Stimulated activated CD4-positive, alpha-beta T cell treated with anti-CD3 and anti-CD28 coated beads, Interleukin-15, amount 100 ng/mL, for 48 hours (primary cell): ENCODE measurements around the gene ARID3A.

ENCODE experiments used
- DNase-seq, 2 donors: peaks; one replicate each; pipeline ENCODE4 v3.0.0-alpha.2; 2020; ENCODE audit warnings: low read depth in 2 of 2

ARID3A gene

GRCh38 chr19:911197-912033 is 14.4 kb upstream of the ARID3A start:
- no peak for DNase-seq

DNA sequence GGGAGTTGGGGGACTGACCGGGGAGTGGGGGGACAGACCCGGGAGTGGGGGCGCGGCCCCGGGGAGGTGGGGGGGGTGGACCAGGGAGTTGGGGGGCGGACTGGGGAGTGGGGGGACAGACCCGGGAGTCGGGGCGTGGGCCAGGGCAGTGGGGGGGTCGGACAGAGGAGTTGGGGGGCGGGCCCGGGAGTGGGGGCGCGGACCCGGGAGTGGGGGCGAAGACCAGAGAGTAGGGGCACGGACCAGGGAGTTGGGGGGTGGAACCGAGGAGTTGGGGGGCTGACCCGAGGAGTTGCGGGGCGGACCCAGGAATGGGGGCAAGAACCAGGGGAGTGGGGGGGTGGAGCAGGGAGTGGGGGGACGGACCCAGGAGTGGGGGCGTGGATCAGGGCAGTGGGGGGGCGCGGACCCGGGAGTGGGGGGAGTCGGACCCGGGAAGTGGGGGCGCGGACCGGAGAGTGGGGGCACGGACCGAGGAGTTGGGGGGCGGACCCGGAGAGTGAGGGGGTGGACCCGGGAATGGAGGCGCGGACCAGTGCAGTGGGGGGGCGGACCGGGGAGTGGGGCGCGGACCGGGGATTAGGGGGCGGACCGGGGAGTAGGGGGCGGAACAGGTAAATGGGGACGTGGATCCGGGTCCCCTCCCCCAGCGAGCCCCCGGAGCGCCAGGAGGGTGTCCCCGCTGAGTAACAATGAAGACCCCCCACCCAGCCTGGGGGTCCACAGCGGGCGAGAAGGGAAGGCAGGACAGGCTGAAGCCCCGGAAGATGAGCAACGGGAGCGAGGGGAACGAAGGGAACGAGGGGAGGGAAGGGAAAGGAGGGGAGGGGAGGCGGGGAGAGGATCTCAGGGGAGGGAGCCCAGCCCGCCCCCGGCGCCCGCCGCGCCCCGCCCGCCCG is 13.4 kb upstream of the ARID3A start:
- no peak for DNase-seq

DNA sequence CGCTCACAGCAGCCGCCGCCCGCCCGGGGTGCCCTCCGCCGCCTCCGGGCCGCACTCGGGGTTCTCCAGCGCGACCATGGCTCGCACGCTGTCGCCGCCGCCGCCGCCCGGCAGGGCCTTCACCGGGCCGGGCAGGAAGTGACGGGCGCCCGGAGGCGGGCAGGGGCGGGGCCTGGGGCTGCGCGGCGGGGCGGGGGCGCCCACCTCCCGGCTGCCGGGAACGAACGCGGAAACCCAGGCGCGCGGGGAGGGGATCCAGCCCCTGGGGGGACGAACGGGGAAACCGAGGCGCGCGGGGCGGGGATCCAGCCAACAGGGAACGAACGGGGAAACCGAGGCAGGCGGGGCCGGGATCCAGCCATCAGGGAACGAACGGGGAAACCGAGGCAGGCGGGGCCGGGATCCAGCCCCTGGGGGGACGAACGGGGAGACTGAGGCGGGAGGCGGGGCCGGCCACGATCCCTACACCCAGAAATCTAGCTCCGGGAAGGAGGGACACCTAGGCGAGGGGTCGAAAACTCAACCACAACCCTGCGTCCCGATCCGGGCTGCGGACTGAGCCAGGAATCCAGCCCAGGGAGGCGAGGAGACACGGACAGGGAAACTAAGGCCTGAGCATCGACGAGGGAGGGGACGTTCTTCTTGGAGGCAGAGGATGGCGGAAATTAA is 12.6 kb upstream of the ARID3A start, which contains the start of gene R3HDM4:
Gene R3HDM4 (minus strand): TSS at position 140 of the 669 bp plus-strand sequence. CDS start 62 bp downstream, at position 78.
- peak in 1 of 2 donors; percentile 82 for DNase-seq

DNA sequence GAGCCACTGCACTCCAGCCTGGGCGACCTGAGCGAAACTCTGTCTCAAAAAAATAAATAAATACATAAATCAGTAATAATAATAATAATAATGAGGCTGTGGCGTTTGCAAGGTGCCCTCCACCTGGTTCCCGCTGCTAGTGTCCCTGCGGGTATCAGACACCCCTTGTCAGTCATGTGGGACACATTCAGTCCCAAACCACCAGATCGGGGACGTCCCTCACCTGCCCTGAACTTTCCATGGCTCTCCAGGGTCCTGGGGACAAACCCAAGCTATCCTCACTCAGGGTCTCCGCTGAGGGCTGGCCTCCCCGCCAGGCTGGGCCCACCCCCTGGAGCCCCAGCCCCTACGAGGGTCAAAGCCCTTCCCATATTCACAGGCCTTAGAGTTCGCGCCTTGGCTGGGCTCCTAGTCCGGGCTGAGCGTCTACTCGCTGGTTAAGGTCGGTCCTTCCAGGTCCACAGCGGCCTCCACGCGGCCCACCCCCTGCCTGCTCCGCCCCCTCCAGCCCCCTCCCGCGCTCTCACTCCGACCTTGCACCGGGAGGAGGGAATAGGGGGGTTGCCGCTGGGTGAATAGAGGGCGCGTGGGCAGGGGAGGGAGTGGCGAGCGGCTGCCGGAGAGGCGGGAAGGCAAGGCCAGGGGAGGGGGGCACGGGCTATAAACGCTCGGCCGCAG is 9.1 kb upstream of the ARID3A start:
- DNase-seq, result no peak

- DNase-seq, result no peak
Observed at GRCh38 chr19:917323-918151, 8.3 kb upstream of the ARID3A start, which contains the start of gene KISS1R. TSS of gene KISS1R (plus strand) at chr19:917333. CDS start at chr19:917503, 170 bp downstream.

GRCh38 chr19:918152-918437 is 7.7 kb upstream of the ARID3A start:
- DNase-seq, result no peak

DNA sequence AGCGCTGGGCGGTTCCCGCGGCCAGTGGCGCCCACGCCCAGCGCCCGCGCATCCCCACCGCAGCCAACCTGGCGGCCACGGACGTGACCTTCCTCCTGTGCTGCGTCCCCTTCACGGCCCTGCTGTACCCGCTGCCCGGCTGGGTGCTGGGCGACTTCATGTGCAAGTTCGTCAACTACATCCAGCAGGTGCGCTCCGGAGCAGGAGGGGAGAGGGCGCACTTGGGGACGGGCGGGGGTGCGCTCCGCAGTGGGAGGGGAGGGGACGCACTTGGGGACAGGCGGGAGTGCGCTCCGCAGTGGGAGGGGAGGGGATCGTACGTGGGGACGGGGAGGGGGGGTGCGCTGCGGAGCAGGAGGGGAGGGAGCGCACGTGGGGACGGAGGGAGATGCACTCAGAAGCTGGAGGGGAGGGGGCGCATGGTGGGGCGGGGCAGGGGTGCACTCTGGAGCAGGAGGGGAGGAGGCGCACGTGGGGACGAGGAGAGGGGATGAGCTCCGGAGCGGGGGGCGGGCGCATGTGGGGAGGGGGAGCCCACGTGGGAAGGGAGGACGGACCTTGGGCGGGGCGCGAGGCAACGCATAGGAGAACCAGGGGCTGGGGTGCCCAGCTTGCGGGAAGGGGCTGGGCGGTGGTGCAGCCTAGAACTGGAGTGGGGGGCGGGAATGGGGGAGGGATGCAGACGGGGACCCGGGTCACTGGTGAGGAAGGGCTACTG is 7.2 kb upstream of the ARID3A start:
- no peak for DNase-seq

DNA sequence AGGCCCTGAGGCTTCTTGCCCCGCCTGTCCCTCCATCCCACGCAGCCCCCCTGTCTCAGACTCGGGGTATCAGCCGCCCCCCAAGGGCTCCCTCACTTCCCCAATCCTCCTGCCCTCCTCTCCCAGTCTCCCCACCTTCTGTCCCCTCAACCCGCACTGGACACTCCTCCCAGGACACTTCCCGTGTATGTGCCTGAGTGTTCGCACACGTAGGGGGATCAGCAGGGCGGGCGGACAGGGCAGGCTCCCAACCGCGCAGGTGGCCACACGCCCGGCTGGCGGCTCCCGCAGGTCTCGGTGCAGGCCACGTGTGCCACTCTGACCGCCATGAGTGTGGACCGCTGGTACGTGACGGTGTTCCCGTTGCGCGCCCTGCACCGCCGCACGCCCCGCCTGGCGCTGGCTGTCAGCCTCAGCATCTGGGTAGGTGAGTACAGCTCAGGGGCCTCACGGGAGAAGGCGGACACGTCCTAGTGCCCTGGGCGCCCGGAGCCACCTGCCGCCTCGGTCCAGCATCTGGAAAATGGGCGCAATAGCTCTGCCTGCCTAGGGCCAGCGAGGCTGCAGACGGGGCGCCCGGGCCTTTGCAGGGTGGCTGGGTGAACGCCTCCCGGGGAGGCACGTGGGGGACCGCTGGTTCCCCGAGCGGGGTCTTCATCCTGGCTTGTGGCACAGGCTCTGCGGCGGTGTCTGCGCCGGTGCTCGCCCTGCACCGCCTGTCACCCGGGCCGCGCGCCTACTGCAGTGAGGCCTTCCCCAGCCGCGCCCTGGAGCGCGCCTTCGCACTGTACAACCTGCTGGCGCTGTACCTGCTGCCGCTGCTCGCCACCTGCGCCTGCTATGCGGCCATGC is 6.4 kb upstream of the ARID3A start:
- DNase-seq, result no peak

- DNase-seq, result peak in 1 of 2 donors; percentile 65
Observed at GRCh38 chr19:920051-920864, 5.6 kb upstream of the ARID3A start.

- DNase-seq, result no peak
Observed at GRCh38 chr19:924553-925086, 1.2 kb upstream of the ARID3A start.

GRCh38 chr19:925087-925525 is 729 bp upstream of the ARID3A start:
- no peak for DNase-seq

DNA sequence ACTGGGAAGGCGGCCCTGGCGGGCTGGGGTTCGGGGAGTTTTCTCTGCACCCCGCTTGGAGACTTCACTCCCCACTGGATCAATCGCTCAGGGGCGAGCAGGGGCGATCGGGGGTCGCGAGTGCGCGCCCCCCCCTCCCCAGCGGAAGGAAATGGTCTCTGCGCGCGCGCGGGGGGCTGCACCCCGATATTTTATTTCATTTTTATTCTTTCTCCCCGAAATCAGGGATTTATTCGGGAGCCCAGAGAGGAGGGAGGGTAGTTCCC is 421 bp downstream of the ARID3A start:
- no peak for DNase-seq

DNA sequence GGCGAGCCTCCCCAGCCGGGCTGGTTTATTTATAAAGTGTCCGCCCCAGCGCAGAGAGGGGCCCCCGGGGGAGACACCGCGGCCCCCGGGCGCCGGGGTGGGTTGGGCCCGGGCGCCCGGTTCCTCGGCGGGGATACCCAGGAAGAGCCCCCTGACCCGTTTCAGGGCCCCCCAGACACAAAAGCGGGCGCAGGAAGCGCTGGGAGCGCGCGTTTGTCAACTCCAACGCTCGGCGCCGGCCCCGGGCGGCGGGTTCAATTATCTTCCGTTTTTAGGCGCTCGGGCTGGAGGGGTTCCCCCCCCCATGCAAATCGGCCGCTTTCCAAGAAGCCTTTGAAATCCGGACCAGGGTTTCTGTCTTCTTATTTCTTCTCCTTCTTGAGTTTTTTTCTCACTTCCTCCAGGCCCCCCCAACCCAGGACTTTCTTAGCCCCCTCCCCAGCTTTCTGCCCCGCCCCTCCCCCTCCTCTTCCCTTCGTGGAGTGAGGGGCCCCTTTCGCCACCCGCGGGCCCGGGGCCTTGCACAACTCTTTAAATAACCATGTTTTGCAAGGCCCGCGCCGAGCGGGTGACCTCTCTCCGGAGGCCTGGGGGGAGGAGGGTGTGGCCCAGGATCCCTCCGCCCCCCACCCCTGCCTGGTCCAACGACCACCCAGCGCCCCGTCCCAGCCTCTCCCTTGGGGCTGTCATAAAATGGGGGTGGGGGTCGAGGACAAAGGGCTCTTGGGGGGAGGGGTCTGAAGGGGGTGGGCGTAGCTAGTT is 935 bp downstream of the ARID3A start:
- DNase-seq, result no peak

GRCh38 chr19:927351-927779 is 1.5 kb downstream of the ARID3A start:
- DNase-seq, result no peak

GRCh38 chr19:927780-928401 is 2.1 kb downstream of the ARID3A start:
- DNase-seq, result no peak

DNA sequence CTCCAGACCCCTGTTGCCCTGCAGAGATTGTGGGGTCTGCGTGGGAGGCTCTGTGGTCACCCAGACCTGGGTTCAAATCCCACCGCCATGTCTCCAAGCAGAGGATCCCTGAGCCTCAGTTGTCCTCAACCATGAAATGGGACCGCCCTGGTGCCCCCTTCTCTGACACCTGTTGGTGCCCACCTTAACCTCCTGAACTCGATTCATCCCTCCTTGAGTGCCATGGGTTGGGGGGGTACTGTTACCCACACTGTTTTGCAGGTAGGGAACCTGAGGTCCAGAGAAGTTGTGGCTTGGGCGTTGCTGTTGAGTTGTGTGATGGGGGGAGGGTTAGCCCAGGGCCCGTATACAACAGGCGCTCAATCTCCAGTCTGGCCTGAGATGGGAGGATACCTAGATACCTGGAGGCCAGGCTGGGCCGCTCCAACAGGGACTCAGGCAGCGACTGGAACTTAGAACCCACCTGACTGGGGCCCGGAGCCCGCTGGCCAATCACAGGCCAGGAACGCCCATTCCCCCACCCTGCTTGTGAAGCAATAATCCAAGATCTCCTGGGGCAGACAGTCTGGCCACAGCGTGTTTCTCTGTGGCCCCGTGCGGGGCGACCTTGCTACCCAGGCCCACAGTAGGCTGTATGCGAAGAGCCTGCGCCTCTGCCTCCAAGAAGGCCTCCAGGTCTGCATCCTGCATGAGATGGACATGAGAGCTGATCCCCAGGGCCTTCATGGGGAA is 2.8 kb downstream of the ARID3A start:
- DNase-seq, result no peak
